Bronchial epithelial cell (primary cell): Measurements from ENCODE around the gene ST7L. TPM values are rescaled to one million over a fixed set of nuclear protein-coding genes. Genes with fewer than 3 reads are reported as not detected.
"Not testable (repeated sequence)": the region's sequence is repeated elsewhere in the genome, so short reads cannot be mapped to it uniquely, and the experiment has no call there.

ENCODE experiments used
- DNase-seq: peaks from one replicate; pipeline ENCODE4 v3.0.0-alpha.2; 2010; ENCODE audit warnings: low read depth
- FAIRE-seq: peaks from 2 replicates; lab custom pipeline; 2011; peaks lifted over from hg19 to GRCh38; lab: Jason Lieb, UNC
- H3K27me3 ChIP-seq: 2 replicates; pipeline ENCODE4 v1.5.1; 2011; ENCODE audit warnings: low read length; ENCODE audit not compliant: control insufficient read depth, insufficient read depth
- H3K36me3 ChIP-seq: 2 replicates; pipeline ENCODE4 v1.5.1; 2011; ENCODE audit warnings: low read length; ENCODE audit not compliant: control insufficient read depth, insufficient read depth
- H3K4me3 ChIP-seq: 2 replicates; pipeline ENCODE4 v1.5.1; 2011; ENCODE audit warnings: mild to moderate bottlenecking, low read depth, low read length, control low read depth
- CTCF ChIP-seq: IDR thresholded peaks from 2 replicates; pipeline ENCODE4 v1.5.1; 2011; ENCODE audit warnings: mild to moderate bottlenecking, moderate library complexity, low read length, control low read depth, inconsistent platforms; ENCODE audit not compliant: insufficient read depth, severe bottlenecking
- total RNA-seq: library from RNA; depleted of rRNA; stranded (reverse); fragments of >200 nt; gene quantifications from 2 replicates; pipeline ENCODE4 v1.2.1, GENCODE V29; 2014

The ST7L gene
- total RNA-seq, 1 donor from 2014 or later = 10.8 TPM

- H3K36me3 ChIP-seq = no peaks in the 10 kb centered on the region
- peak; percentile 25 for DNase-seq
- no peaks in the 10 kb centered on the region for H3K27me3 ChIP-seq
- no peak for TF ChIP-seq CTCF
- no peak overlapping the region for H3K4me3 ChIP-seq
- FAIRE-seq = no peak
Measured at GRCh38 chr1:112496290-112496689, 122.7 kb downstream of the ST7L start.

- DNase-seq = no peak
- no peaks in the 10 kb centered on the region for H3K27me3 ChIP-seq
- no peak overlapping the region for H3K4me3 ChIP-seq
- no peak for TF ChIP-seq CTCF
- no peaks in the 10 kb centered on the region for H3K36me3 ChIP-seq
- FAIRE-seq = no peak
Measured at GRCh38 chr1:112493351-112493750, 125.6 kb downstream of the ST7L start.

- Histone ChIP-seq H3K4me3 (no peak overlapping the region), H3K27me3 (no peaks in the 10 kb centered on the region), H3K36me3 (no peaks in the 10 kb centered on the region)
- no peak for FAIRE-seq
- DNase-seq = no peak
- no peak for TF ChIP-seq CTCF
Measured at GRCh38 chr1:112492076-112492475, 126.9 kb downstream of the ST7L start.

GRCh38 chr1:112488141-112488540, 130.8 kb downstream of the ST7L start:
- DNase-seq = no peak
- no peak for FAIRE-seq
- Histone ChIP-seq H3K36me3 (no peaks in the 10 kb centered on the region), H3K27me3 (no peaks in the 10 kb centered on the region), H3K4me3 (no peak overlapping the region)
- no peak for TF ChIP-seq CTCF

- not testable (repeated sequence) for H3K4me3 ChIP-seq, FAIRE-seq, H3K27me3 ChIP-seq, H3K36me3 ChIP-seq
- peak; percentile 30 for DNase-seq
Measured at GRCh38 chr1:112487686-112488085, 131.3 kb downstream of the ST7L start.

- not testable (repeated sequence) for DNase-seq, H3K4me3 ChIP-seq, H3K27me3 ChIP-seq, H3K36me3 ChIP-seq, FAIRE-seq
Measured at GRCh38 chr1:112486063-112486462, 132.9 kb downstream of the ST7L start.

- DNase-seq (no peak), FAIRE-seq (no peak)
- H3K27me3 ChIP-seq = no peaks in the 10 kb centered on the region
- no peak for TF ChIP-seq CTCF
- H3K36me3 ChIP-seq = no peaks in the 10 kb centered on the region
- no peak overlapping the region for H3K4me3 ChIP-seq
Measured at GRCh38 chr1:112478314-112478713, 140.6 kb downstream of the ST7L start.
